NCI-H2029 (cell line): Measurements from ENCODE around the gene THYN1.
"Not testable (repeated sequence)": the region's sequence is repeated elsewhere in the genome, so short reads cannot be mapped to it uniquely, and the experiment has no call there.

ENCODE experiments used
- DNase-seq: peaks from one replicate; lab custom pipeline; 2025; lab: John Stamatoyannopoulos, UW

The THYN1 gene

DNA sequence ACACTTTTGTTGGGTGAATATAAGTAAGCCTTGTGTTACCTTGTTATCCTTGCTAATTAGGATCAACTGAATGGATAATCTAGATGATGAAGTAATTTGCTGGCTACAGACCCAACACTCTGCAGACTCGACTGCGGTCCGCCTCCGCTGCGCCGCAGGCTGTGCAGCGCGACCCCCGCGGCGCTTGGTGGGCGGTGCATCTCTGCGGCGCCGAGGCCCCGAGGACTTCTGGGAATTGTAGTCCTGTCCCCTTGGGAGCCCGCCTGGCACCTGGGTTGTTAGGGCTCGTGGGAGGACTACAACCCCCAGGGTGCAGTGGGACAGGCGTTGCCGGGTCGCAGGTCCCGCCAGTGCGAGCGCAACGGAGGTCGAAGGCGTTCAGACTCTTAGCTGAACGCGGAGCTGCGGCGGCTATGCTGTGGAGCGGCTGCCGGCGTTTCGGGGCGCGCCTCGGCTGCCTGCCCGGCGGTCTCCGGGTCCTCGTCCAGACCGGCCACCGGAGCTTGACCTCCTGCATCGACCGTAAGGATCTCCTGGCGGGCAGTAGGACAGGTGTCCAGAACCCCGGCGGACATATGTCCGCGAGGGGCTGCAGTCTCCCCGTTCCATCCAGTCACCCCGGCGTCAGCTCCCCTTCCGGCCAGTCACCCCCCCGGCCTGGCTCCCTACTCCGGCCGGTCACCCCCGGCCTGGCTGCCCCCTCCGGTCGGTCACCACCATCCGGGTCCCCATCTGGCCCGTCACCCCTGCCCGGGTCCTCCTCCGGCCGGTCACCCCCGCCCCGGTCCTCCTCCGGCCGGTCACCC, at the start of gene THYN1, which contains the start of gene ACAD8:
THYN1 (minus strand) TSS at position 165 of the 806 bp plus-strand sequence. CDS start 470 bp downstream, outside the sequence.
ACAD8 (plus strand) TSS at position 381 of the 806 bp plus-strand sequence; CDS start at position 414, 33 bp downstream.
- peak; percentile 96 for DNase-seq

DNA sequence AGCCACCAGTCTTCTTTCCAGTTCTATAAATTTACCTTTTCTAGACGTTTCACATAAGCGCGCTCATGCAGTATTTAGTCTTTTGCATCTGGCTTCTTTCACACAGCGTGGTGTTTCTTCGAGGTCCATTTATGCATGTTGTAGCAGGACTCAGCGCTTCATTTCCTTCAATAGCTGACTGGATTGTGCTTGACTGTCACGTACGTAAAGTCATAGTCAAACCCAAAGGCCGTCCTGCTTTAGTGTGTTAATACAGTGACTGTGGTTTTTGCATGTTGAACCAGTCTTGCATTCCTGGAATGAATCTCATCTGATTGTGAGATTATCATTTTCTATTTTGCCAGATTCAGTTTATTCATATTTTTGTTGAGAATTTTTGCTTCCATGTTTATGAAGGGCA, 41.5 kb upstream of the THYN1 start:
- no peak for DNase-seq

DNA sequence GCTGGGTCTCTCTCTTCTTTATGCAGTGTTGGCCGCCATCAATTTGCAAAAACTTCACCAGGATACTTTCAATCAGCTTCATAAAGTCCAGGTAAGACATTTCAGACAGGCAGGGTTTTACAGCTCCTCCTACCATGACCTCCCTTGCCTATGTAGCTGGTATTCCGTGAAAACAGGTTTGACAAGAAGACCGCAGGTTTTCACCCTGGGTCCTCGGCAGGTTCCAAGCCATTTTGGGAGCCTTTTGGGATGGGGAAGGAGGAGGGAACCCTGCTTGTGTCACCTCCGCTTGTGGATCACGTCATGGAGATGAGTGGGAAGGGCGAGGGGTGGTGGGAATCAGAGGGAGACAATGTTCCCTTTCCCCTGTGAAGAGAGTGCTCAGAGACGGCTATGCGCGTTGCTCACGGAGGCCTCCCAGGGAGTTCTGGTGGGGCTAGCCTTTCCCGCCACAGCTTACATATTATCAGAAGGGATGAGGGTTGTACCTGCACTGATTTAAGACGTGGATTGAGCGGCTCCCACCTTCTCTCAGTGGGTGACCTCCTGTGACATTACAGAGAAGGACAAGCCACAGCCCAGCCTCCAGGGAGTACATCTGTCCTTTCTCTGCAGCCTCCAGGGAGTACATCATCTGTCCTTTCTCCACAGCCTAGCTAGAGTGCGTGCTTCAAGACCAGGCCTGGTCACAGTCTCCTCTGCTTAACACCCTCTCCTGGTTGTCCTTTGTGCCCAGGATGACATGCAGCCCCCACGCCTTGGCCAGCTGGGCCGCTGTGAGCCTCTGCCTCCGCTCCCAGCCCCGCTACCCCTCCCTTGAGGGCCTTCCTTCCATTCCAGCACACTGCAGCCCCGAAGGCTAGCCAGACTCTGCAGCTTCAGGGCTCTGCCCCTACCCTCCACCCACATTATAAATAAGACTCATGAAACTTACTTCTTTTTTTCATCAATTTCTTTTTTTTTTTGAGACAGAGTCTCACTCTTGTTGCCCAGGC, 40.3 kb upstream of the THYN1 start:
- DNase-seq, result no peak

DNA sequence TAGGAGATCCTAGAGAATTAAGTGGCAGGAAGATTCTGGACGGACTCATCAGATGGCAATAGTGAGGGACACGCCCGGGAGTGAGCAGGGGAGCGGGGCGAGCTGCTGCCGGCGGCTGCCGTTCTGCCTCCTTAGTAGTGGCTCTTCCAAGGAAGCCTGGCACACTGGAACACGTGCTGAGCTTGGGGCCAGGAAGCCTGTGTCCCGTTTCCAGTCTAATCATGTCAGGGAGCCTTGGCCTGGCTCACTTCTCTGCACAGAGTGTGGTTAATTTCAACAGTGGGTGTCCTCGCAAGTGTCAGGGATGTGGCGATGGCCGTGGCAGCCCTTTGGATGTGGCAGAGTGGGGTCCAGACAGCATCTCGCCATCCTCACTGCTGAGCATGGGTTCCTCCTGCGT, 39.5 kb upstream of the THYN1 start:
- no peak for DNase-seq

DNA sequence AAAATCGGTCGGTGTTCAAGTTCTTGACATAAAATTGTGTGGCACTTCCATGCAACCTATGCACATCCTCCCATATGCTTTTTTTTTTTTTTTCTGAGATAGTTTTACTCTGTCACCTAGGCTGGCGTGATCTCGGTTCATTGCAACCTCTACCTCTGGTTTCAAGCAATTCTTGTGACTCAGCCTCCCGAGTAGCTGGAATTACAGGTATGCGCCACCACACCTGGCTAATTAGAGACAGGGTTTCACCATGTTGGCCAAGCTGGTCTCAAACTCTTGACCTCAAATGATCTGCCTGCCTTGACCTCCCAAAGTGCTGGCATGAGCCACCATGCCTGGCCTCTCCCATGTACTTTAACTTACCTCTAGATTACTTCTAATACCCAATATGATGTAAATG, 38.0 kb upstream of the THYN1 start:
- no peak for DNase-seq

DNA sequence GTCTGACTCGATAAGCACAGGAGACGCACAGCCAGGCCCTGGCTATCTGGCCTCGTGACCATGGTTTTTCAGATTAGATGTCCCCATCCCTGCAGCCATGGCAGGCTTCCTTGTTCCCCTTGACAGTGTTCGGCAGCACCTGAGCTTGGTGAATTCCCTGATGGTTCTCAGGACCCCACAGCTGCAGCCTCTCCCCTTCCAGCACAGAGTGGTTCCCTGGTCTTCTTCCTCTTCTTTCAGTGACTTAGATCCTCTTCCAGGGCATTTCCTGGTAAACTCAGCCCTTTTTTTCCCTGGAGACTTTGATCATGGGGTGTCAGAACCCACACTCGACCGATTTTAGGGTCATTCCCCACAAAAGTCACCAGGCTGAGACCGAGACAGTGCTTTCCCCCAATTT, 37.5 kb upstream of the THYN1 start:
- DNase-seq, result no peak

DNA sequence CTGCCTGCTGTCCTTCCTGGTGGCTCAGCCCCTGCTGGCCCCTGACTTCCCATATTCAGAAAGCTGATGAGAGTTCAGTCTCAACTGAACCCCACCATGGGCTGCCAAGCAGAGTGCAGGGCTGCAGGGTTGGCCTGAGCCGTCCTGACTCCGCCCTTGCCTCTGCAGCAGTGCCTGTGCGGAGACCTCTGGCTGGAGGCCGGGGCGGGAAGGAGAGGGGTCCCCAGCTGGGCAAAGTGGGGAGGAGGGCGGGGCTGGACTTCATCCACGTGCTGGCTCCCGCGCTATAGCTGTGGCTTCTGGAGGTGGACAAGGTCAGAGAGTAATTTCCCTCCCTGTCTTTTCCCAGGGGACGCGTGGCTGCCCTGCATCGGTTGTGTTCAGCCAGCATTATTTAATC, 36.6 kb upstream of the THYN1 start:
- DNase-seq, result no peak

DNA sequence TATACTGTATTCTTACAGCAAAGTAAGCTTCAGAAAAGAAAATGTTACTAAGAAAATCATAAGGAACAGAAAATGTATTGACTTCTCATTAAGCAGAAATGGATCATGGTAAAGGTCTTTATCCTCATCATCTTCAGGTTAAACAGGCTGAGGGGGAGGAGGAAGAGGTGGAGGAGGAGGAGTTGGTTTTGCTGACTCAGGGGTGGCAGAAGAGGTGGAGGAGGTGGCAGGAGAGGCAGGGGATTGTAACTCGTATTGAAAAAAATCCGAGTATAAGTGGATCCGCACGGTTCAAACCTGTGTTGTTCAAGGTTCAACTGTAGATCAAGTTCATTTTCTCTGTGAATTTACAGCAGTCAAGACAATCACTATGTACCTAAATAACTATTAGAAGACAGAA, 36.0 kb upstream of the THYN1 start:
- DNase-seq, result no peak

DNA sequence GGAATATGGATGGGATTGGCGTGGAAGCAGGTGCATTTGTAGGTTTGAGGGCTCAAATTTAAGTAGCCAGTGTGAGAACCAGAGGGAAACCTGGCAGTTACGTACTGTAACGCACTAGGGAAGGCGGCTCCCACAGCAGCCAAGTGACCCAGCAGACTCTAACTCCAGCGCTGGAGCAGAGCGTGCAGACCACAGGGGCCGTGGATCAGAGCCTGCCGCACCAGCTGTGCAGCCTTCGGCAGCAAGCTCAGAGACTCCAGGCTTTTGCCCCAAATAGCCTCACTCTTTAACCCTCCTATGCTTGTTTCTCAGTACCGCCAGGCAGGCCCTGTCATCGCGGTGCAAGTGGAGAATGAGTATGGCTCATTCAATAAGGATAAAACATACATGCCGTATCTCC, 35.3 kb upstream of the THYN1 start:
- no peak for DNase-seq

DNA sequence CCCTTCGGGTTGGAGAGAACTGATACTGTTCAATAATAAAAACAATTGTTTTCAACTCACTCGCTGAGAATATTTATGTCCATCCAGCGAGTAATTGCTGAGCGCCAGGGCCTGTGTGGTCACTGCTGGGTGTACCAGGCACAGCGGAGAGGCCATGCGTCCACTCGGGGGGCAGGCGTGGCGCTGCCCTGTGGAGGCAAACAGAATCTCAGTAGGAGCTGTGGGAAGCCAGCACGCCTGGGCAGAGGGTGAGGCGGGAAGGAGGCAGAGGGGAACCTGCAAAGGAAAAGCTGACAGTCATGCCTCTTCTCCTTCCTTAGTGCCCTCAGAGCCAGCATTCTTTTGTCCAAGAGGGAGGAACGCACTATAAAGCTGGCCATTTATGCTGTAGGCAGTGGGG, 34.4 kb upstream of the THYN1 start:
- no peak for DNase-seq

DNA sequence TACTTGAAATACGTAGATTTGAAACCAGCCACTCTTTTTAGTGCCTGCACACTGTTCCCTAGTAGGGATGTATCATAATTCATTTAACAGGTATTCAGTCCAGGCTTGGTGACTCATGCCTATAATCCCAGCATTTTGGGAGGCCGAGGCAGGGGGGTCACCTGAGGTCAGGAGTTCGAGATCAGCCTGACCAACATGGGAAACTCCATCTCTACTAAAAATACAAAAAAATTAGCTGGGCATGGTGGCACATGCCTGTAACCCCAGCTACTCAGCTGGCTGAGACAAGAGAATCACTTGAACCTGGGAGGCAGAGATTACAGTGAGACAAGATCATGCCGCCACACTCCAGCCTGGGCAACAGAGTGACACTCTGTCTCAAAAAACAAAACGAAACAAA, 31.2 kb upstream of the THYN1 start:
- DNase-seq, result not testable (repeated sequence)

DNA sequence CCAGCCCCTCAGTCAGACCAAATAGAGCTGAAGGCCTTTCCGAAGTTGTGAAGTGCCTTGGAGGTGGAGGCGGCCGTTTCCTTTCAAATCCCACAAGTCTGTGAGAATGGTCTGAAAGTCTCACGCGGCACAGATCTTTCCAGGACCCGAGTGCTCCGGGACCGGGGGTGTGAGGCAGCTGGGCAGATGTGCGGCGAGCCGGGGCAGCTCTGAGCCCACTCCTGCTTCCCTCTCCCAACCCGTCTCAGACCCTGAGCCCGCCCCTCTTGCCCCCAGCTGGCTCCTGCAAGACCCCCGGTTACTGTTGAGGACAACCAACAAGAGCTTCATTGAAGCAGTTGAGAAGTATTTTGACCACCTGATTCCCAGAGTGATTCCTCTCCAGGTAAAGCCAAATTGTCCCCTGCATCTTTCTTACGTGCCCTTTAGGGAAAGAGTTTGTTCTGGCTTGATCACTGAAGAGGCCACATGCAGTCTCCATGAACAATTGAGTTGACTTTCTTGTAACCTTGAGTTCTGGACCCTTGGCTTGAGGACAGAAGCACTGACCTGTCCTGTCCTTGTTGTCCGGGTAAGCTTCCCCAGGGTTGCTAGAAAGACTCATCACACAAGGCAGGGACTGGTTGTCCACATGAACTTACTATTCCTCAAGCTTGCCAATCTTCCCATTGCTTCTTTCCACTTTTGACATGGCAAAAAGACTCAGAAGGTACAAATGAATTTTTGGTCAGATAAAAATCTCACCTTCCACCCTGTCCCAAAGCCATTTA, 30.5 kb upstream of the THYN1 start:
- DNase-seq, result no peak

DNA sequence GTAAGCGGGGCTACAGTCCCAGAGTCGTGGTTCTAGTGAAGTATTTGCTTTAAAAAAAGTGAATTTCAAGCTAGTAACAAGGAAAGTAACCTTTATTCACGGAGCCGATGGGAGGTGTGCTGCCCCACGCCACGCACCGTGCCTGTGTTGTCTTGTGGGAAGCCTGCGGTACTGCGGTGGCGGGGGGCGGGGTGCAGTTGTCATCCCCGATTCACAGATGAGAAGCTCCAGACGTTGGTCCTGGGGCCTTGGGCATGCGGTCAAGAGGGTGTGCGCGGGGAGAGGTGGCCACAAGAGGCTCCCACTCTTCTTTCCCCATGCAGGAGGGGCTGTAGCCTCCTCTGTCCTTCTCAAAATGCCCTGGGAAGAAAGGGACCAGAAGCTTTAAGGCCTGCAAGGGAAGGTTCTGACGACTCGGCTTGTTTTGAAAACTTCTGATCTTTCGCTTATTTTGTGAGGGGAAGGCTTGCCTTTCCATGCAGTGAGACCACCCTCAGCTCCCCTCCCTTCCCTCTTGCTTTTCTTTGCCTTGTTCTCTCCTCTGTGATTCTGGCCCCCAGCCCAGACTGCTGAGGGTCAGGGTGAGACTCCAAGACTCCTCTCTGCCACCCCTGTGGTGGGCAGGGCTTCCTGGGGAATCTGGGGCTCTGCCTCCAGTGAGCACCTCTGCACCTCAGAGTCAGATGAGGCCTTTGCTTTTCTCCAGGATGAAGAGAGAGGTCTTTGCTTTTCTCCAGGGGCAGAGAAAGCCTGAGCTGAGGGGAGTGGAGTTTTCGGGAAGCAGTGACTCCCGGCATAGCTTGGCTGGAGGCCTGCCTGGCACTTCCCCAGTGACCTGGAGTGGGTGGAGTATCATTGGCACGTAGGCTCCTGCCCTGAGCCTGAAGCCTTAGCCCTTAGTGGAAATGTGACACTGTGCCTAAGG, 29.2 kb upstream of the THYN1 start:
- no peak for DNase-seq

DNA sequence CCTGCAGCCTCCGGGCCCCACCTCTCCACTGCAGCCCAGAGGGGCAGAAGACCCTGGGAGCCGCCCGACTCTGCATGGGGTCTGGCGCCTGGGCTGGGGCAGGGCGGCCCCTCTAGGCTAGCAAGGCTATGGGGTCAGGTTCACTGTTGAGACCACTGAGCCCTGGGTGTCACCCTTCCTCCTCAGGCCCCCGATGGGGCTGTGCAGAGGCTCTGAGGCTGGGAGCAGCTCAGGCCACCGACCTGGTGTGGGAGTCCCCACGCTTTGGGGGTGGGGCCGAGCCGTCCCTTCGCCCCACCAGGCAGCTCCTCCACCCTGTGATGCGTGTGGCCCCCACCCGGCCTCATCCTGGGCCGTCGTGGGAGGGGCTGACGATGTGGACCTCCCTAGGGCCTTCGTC, 28.5 kb upstream of the THYN1 start:
- not testable (repeated sequence) for DNase-seq

DNA sequence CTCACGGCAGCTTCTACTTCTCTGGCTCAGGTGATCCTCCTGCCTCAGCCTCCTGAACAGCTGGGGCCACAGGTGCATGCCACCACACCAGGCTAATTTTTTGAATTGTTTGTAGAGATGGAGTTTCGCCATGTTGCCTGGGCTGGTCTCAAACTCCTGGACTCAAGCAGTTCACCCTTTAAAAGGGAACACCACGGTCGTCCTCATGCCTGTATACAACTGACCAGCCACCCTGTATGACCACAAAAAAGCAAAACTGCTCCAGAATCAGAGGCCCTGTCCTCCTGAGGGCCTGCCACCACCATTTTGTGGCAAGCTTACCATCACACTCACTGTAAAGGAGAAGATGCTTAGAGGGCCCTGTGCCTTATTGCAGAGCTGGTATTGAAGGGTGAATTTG, 25.2 kb upstream of the THYN1 start:
- no peak for DNase-seq

DNA sequence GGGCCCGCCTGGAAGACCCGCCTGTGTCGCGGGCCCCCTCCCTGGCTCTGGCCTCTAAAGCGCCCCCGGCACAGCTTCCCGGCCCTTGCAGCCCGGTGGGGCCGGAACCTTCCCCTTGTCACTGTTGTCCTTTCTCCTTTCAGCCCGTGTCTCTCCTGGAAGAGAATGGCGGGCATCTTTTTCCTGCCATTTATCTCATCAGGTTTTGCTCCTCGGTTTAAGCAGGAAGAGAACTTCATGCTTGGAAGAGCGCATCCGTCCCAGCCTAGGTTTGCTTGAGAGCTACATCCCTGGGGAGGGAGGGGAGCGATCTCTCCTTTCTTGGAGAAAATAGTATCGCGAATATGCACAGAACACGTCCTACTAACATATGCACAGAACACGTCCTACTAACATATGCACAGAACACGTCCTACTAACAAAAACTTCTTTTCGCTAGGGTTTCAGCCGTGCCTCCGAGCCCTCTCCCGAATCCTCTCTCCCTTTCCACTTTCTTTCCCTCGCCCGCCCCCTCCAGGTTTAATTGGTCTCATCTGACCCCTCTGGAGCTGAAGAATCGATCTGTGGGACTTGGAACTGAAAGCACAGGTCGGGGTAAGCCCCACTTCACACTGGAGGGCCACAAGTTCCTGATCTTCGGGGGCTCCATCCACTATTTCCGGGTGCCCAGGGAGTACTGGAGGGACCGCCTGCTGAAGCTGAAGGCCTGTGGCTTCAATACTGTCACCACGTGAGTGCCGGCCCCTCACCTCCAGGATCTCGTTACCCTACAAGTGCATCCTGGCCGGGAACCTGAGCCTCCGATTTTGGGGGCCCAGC, 24.2 kb upstream of the THYN1 start:
- DNase-seq, result no peak

DNA sequence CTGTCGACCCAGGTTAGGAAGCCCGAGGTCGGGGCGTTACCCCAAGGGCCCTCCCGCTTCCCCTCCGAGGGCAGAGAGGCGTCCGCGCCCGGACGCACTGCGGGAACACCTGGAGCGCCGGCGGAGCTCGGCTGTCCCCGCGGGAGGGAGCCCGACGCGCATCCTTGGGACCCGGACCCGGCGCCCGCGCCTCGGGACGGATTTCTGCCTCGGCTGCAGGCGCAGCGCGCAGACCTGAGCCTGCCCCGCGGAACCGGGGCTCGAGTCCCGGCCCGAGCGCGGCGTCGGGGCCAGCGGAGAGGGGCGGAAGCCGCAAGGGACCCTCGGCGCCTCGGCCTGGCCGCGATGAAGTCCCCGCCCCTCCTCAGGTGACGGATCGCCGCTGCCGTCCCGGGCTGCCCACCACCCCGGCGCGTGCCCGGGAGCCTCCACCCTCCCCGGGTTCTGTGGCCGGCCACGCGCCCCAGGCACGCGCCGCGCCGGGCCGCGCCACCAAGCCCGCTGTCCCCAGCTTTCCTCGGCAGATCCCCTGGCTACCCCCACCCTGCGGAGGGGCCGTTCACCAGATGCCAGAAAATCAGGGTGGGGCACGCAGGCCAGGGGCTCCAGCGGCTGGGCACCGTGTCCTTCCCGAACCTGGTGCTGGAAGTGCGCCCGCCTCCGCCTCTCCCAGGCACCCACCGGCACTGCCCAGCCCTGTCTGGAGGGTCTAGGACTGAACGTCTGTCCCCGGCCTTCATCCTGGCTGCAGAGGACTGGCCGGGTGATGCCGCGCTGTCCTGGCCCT, 23.4 kb upstream of the THYN1 start:
- no peak for DNase-seq

DNA sequence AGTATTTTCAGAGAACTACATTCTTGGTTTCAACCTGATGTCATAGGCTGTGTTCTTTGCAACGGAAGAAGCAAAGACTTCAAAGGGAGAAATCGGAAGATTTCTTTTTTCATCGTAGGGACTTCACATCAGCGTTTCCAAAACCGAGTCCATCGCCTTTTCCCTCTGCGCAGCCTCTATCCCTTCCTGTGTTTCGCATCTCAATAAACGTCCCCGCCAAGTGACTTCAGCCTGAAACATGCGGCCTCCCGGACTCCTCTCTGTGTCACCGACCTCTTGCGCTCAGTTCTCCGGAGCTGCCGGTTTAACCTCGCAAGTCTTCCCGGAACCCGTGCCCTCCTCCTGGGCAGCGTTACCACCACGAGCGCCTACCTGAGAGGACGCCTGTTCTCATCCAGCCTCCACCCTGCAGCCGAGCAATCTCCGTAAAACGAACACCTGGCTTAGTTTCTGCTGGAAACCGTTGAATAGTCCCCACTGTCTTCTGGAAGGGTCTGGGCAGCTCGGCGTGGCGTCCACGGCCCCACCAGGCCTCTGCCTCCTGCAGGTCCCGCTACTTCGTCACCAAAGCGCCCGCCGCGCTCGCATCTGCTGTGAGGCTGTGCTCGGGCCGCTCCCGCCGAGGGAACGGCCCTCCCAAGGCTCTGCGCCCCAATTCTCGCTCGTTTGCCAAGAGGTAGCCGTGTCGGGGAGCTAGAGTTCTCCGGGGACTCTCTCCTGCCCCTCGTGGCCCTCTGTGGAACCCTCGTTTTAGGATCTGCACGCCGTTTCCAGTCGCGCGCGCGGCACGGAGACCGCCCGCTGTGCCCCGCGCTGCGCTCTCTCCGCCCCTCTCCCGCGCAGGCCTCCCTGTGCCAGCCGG, 22.6 kb upstream of the THYN1 start, which contains the start of gene GLB1L3:
GLB1L3 (plus strand) TSS at position 846 of the 862 bp plus-strand sequence. CDS start 362 bp downstream, outside the sequence.
- DNase-seq, result no peak
